ENCODE measurements around the gene NDST3.

GRCh38 chr4:117987464-117987863 is 46.8 kb upstream of the NDST3 start:
- TF ChIP-seq POLR2A (IDR thresholded peaks at IDR 0.05) (no peak), CTCF (IDR thresholded peaks at IDR 0.05) (no peak), POLR2AphosphoS5 (IDR thresholded peaks at IDR 0.05; ENCODE audit: insufficient read depth in 1 of 2, low read depth in 1 of 2) (no peak)
